ENCODE data around the gene TTC12. TPM values are rescaled to one million over a fixed set of nuclear protein-coding genes. Genes with fewer than 3 reads are reported as not detected.

Gene TTC12
- total and polyA plus RNA-seq, 9 of the 15 experiments (the other 6 are each of a cell fraction or from before 2014, with no cell fraction given): 5.1 to 19.9 (median 13.4) TPM

- Histone ChIP-seq H2AFZ (ENCODE audit: low read depth, low read length) (no peak overlapping the region), H3K9ac (ENCODE audit: insufficient read depth in 1 of 2, low read depth in 2 of 2, low read length in 2 of 2) (no peak overlapping the region), H3K9me1 (ENCODE audit: control insufficient read depth, insufficient read depth, low read length) (no peaks in the 10 kb centered on the region), H3K36me3 (ENCODE audit: control insufficient read depth, insufficient read depth, low read length) (no peaks in the 10 kb centered on the region), H3K4me3 (no peak overlapping the region), H4K20me1 (replicated peaks; ENCODE audit: control insufficient read depth, insufficient read depth, low read length) (no peaks in the 10 kb centered on the region; the same call in 1 of the 2 replicates), H3K79me2 (ENCODE audit: control insufficient read depth, insufficient read depth, low read length) (no peaks in the 10 kb centered on the region), H3K27ac (ENCODE audit: extremely low read depth, low read depth, low read length) (no peak overlapping the region), H3K4me1 (replicated peaks in 1 of 2; ENCODE audit: control insufficient read depth in 2 of 2, insufficient read depth in 2 of 2, low read length in 2 of 2) (no peaks in the 10 kb centered on the region), H3K9me3 (replicated peaks; ENCODE audit: control insufficient read depth, insufficient read depth, low read depth, low read length) (no peaks in the 10 kb centered on the region), H3K27me3 (ENCODE audit: control insufficient read depth in 2 of 2, insufficient read depth in 2 of 2, low read length in 2 of 2) (peaks cover 2 to 35% of the 10 kb centered on the region in 2 experiments; a peak in 3 of 5 replicates), H3K4me2 (ENCODE audit: insufficient read depth, low read length) (no peak overlapping the region)
- FAIRE-seq (no peak), DNase-seq (ENCODE audit: extremely low read depth in 1 of 4, low spot score in 3 of 4) (no peak), ATAC-seq (no peak)
- POLR2A ChIA-PET: no interaction called here
- no peak for TF ChIP-seq PYGO2 (tag; IDR thresholded peaks at IDR 0.05)
- TF ChIP-seq HDAC1 (IDR thresholded peaks at IDR 0.05): no peak
- no peak for TF ChIP-seq RB1 (IDR thresholded peaks at IDR 0.05; ENCODE audit: low read depth)
- no peak for TF ChIP-seq ZNF586 (CRISPR knock-in tag; conservative IDR thresholded peaks at IDR 0.05)
- no peak for TF ChIP-seq CCAR2 (IDR thresholded peaks at IDR 0.05; ENCODE audit: low read depth, low read length)
- TF ChIP-seq SMARCA5 (IDR thresholded peaks at IDR 0.05): no peak
- TF ChIP-seq PRDM10 (IDR thresholded peaks at IDR 0.05; ENCODE audit: partially characterized antibody): no peak
- no peak for TF ChIP-seq C11orf30 (IDR thresholded peaks at IDR 0.05; ENCODE audit: low read depth)
- no peak for TF ChIP-seq HMG20B (CRISPR knock-in tag; IDR thresholded peaks at IDR 0.05)
- no peak for TF ChIP-seq ZNF696 (CRISPR knock-in tag; conservative IDR thresholded peaks at IDR 0.05)
- TF ChIP-seq CXXC5 (CRISPR knock-in tag; IDR thresholded peaks at IDR 0.05): no peak
- TF ChIP-seq ZNF644 (tag; IDR thresholded peaks at IDR 0.05; ENCODE audit: low read depth): no peak
- intact Hi-C loops (cut with micrococcal nuclease): loop anchor here (2.0 to 5.0 kb wide), 3 partner anchors 489 to 1066 kb away; no protein-coding TSS in a partner anchor
- 0% methylated on average over 3 of the region's 3 CpGs for WGBS (ENCODE audit: insufficient coverage, low coverage, missing lambda C conversion rate)
- BruUV-seq (replicated peaks): no TSS peak
- in situ Hi-C loops (cut with MboI): loop anchor here (10.0 kb wide), 1 partner anchor 703 kb away; no protein-coding TSS in a partner anchor
- CTCF ChIA-PET (ENCODE audit: low intra/inter-chr PET ratio): no interaction called here
Observed at GRCh38 chr11:113287801-113288200, 26.6 kb upstream of the TTC12 start.
